ENCODE measurements around the gene SCEL. TPM values are rescaled to one million over a fixed set of nuclear protein-coding genes. Genes with fewer than 3 reads are reported as not detected.
"Not testable (repeated sequence)": the region's sequence is repeated elsewhere in the genome, so short reads cannot be mapped to it uniquely, and the experiment has no call there.

The SCEL gene
- total RNA-seq, 4 donors from 2014 or later: not detected

DNA sequence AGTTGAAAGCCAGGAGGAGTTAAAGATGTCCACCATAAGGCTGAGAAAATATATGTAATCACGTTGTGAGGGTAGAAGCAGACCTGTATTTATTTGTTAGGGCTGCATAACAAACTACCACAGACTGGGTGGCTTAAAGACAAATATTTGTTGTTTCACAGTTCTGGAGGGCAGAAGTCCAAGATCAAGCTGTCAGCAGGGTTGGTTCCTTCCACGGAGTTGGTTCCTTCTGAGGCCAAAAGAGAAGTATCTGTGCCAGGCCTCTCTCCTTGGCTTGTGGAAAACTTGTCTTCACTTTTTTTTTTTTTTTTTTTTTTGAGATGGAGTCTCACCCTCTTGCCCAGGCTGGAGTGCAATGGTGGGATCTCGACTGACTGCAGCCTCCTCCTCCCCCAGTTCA lies 88.3 kb downstream of the SCEL start:
- ATAC-seq: no peak
- intact Hi-C loops (cut with DNase I; ENCODE audit: low total_unique reads) (no loop called here), in situ Hi-C loops (cut with MboI; ENCODE audit: low sequenced_read_pairs in 4 of 4) (loop anchor here in 1 of 4 donors (25.0 kb wide), 1 partner anchor 112 kb away; no protein-coding TSS in a partner anchor)
- no peaks in the 10 kb centered on the region for H3K4me1 ChIP-seq
- H3K27ac ChIP-seq: no peak overlapping the region
- H3K27me3 ChIP-seq: no peaks in the 10 kb centered on the region
- H3K4me3 ChIP-seq: no peak overlapping the region
- H3K36me3 ChIP-seq: no peaks in the 10 kb centered on the region
- DNase-seq: no peak
- H3K9me3 ChIP-seq: no peaks in the 10 kb centered on the region
- TF ChIP-seq, protein P1, sequence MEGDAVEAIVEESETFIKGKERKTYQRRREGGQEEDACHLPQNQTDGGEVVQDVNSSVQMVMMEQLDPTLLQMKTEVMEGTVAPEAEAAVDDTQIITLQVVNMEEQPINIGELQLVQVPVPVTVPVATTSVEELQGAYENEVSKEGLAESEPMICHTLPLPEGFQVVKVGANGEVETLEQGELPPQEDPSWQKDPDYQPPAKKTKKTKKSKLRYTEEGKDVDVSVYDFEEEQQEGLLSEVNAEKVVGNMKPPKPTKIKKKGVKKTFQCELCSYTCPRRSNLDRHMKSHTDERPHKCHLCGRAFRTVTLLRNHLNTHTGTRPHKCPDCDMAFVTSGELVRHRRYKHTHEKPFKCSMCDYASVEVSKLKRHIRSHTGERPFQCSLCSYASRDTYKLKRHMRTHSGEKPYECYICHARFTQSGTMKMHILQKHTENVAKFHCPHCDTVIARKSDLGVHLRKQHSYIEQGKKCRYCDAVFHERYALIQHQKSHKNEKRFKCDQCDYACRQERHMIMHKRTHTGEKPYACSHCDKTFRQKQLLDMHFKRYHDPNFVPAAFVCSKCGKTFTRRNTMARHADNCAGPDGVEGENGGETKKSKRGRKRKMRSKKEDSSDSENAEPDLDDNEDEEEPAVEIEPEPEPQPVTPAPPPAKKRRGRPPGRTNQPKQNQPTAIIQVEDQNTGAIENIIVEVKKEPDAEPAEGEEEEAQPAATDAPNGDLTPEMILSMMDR (IDR thresholded peaks at IDR 0.05 in 4 of 5, conservative IDR thresholded peaks at IDR 0.05 in 1 of 5): no peak
- no peak for TF ChIP-seq POLR2A (IDR thresholded peaks at IDR 0.05)

DNA sequence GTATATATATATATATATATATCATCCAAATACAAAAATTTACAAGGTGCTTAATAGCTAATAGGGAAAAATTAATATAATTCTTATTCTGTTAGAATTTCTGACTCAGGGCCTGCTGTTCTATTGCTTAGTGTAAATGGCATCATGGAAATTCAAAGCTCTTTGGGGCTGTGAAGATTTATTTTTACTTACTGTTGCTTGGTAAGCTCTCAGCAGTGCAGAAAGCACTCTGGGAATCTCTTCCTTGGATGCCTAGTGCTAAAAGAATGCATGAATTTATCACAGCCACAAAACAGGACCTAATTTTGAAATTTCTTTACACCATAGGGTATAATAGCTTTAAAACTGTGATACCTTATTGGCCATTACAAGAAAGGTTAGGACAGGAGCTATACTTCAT lies 92.7 kb downstream of the SCEL start:
- Histone ChIP-seq H3K27ac (no peak overlapping the region), H3K4me3 (no peak overlapping the region), H3K4me1 (no peaks in the 10 kb centered on the region), H3K36me3 (no peaks in the 10 kb centered on the region), H3K27me3 (no peaks in the 10 kb centered on the region), H3K9me3 (no peaks in the 10 kb centered on the region)
- DNase-seq: no peak
- no peak for TF ChIP-seq POLR2A (IDR thresholded peaks at IDR 0.05)
- TF ChIP-seq, protein P1 (IDR thresholded peaks at IDR 0.05 in 4 of 5, conservative IDR thresholded peaks at IDR 0.05 in 1 of 5): no peak
- intact Hi-C loops (cut with DNase I; ENCODE audit: low total_unique reads): no loop called here
- no peak for ATAC-seq
- in situ Hi-C loops (cut with MboI; ENCODE audit: low sequenced_read_pairs in 4 of 4): no loop called here

GRCh38 chr13:77637588-77637987 lies 102.1 kb downstream of the SCEL start:
- DNase-seq: no peak
- TF ChIP-seq, protein P1 (IDR thresholded peaks at IDR 0.05 in 4 of 5, conservative IDR thresholded peaks at IDR 0.05 in 1 of 5): no peak
- no peak for TF ChIP-seq POLR2A (IDR thresholded peaks at IDR 0.05)
- intact Hi-C loops (cut with DNase I; ENCODE audit: low total_unique reads): no loop called here

DNA sequence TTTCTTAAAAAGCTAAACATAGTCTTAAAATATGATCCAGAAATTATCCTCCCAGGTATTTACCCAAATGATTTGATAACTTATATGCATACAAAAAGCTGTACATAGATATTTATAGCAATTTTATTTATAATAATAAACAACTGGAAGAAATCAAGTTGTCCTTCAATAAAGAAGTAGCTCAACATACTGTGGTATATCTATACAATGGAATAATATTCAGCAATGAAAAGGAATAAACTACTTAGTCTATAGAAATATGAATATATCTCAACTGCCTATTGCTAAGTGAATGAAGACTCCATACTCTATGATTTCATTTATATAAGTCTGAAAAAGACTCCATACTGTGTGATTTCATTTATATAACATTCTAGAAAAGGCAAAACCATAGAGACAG lies 114.9 kb downstream of the SCEL start:
- no peak for TF ChIP-seq POLR2A (IDR thresholded peaks at IDR 0.05)
- TF ChIP-seq, protein P1 (IDR thresholded peaks at IDR 0.05 in 4 of 5, conservative IDR thresholded peaks at IDR 0.05 in 1 of 5): no peak
- no peak for ATAC-seq
- no peaks in the 10 kb centered on the region for H3K4me1 ChIP-seq
- H3K27me3 ChIP-seq: no peaks in the 10 kb centered on the region
- no peak for DNase-seq
- no peak overlapping the region for H3K27ac ChIP-seq
- intact Hi-C loops (cut with DNase I; ENCODE audit: low total_unique reads) (no loop called here), in situ Hi-C loops (cut with MboI; ENCODE audit: low sequenced_read_pairs in 4 of 4) (no loop called here)
- H3K36me3 ChIP-seq: no peaks in the 10 kb centered on the region
- H3K9me3 ChIP-seq: no peaks in the 10 kb centered on the region
- H3K4me3 ChIP-seq: no peak overlapping the region

More at GRCh38 chr13:77637588-77637987, 102.1 kb downstream of the SCEL start:
- peaks cover 0 to 2% (median 0%) of the 10 kb centered on the region in 3 donors for H3K27me3 ChIP-seq
- in situ Hi-C loops (cut with MboI; ENCODE audit: low sequenced_read_pairs in 4 of 4): no loop called here
- no peak for ATAC-seq
- no peaks in the 10 kb centered on the region for H3K4me1 ChIP-seq
- no peak overlapping the region for H3K27ac ChIP-seq
- H3K4me3 ChIP-seq: no peak overlapping the region
- no peaks in the 10 kb centered on the region for H3K36me3 ChIP-seq
- H3K9me3 ChIP-seq: no peaks in the 10 kb centered on the region

DNA sequence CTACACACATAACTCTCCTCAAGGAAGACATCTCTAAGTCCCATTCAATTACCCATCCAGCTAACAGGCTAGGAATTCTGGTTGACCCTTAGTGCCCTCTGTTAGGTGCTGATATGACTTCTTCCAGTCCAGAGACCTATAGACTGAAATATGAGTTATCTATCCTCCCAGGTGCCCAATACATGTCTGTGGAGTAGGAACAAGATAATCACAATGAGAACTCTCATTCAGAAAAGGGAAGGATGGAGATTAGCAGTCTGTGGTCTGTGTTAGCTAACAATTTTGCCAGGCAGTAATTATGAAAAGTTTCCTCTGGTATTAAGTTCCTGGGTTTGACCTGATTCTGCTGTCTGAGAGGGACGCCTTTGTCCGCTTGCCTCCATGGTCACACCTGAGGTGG lies 117.8 kb downstream of the SCEL start:
- no peaks in the 10 kb centered on the region for H3K9me3 ChIP-seq
- H3K27ac ChIP-seq: no peak overlapping the region
- no peak for ATAC-seq
- DNase-seq: no peak
- no peaks in the 10 kb centered on the region for H3K4me1 ChIP-seq
- H3K36me3 ChIP-seq: no peaks in the 10 kb centered on the region
- H3K27me3 ChIP-seq: no peaks in the 10 kb centered on the region
- TF ChIP-seq, protein P1 (IDR thresholded peaks at IDR 0.05 in 4 of 5, conservative IDR thresholded peaks at IDR 0.05 in 1 of 5): no peak
- no peak for TF ChIP-seq POLR2A (IDR thresholded peaks at IDR 0.05)
- H3K4me3 ChIP-seq: no peak overlapping the region
- in situ Hi-C loops (cut with MboI; ENCODE audit: low sequenced_read_pairs in 4 of 4) (no loop called here), intact Hi-C loops (cut with DNase I; ENCODE audit: low total_unique reads) (no loop called here)

DNA sequence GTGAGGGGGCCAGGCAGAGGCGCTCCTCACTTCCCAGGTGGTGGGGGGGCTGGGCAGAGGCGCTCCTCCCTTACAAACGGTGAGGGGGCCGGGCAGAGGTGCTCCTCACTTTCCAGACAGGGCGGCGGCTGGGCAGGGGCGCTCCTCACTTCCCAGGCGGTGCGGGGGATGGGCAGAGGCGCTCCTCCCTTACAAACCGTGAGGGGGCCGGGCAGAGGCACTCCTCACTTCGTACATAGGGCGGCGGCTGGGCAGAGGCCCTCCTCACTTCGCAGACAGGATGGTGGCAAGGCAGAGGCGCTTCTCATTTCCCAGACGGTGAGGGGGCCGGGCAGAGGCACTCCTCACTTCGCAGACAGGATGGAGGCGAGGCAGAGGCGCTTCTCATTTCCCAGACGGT lies 124.5 kb downstream of the SCEL start:
- DNase-seq; H3K36me3 ChIP-seq; H3K27me3 ChIP-seq; intact Hi-C loops (cut with DNase I; ENCODE audit: low total_unique reads); in situ Hi-C loops (cut with MboI; ENCODE audit: low sequenced_read_pairs in 4 of 4); H3K9me3 ChIP-seq; H3K4me3 ChIP-seq; H3K4me1 ChIP-seq; H3K27ac ChIP-seq; ATAC-seq: not testable (repeated sequence)

Data from gastrocnemius medialis (tissue), 4 donors.